Measurements from ENCODE around the gene PUS3. TPM values are rescaled to one million over a fixed set of nuclear protein-coding genes. Genes with fewer than 3 reads are reported as not detected.
A peak's percentile ranks its signal among the peaks of the same experiment; 100 is the strongest.

PUS3 gene
- total and polyA plus RNA-seq, 9 donors, result 9.6 to 12.7 (median 11.0) TPM

DNA sequence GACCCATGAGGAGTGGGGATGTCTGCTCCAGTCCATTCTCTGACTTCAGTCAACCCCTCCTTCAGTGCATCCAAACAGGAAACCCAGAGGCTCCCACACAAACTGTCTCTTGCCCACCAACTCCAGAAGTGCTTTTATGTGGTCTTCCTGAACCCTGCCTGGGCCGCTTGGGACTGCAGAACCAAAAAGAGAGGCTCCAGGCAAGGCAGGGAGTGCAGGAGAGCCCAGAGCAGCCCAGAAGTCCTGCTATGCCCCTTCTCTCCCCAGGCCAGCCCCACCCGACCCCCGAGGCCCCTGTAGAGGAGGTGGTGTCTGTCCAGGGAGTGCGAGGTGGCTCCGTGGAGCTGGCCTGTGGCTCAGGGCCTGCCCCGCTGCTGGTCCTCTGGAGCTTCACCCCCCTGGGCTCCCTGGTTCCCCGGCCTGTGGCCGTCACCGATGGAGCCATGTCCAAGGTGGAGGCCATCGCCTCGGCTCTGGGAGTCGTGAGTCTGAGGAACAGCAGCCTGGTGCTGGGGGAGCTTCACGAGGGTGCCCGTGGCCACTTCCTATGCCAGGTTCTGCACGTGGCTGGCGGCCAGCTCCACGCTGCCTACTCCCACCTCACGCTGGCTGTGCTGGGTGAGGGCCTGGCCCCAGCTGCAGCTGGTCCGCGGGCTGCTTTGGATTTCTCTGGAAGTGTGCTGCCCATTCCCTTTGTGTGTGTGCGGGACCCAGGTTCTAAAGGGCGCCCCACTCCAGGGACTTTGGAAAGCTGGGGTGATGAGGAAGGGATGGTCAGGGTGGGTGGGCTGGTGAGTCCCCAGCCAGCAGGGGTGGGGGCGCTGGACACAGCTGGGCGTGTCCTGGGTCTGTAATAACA lies 44.6 kb upstream of the PUS3 start:
- Histone ChIP-seq H3K9me3 (replicated peaks; ENCODE audit: control insufficient read depth, low read depth, low read length) (no peaks in the 10 kb centered on the region), H3K27me3 (ENCODE audit: control insufficient read depth, insufficient read depth, low read length) (peaks cover 6% of the 10 kb centered on the region), H3K36me3 (ENCODE audit: control insufficient read depth, insufficient read depth, low read length) (no peaks in the 10 kb centered on the region), H3K27ac (ENCODE audit: low read length) (no peak overlapping the region), H3K4me1 (ENCODE audit: control insufficient read depth, insufficient read depth, low read length) (peaks cover 26% of the 10 kb centered on the region), H3K4me3 (ENCODE audit: low read length) (no peak overlapping the region)
- DNase-seq, result no peak
- 84% methylated on average over 16 of the region's 24 CpGs for WGBS (ENCODE audit: insufficient coverage)

DNA sequence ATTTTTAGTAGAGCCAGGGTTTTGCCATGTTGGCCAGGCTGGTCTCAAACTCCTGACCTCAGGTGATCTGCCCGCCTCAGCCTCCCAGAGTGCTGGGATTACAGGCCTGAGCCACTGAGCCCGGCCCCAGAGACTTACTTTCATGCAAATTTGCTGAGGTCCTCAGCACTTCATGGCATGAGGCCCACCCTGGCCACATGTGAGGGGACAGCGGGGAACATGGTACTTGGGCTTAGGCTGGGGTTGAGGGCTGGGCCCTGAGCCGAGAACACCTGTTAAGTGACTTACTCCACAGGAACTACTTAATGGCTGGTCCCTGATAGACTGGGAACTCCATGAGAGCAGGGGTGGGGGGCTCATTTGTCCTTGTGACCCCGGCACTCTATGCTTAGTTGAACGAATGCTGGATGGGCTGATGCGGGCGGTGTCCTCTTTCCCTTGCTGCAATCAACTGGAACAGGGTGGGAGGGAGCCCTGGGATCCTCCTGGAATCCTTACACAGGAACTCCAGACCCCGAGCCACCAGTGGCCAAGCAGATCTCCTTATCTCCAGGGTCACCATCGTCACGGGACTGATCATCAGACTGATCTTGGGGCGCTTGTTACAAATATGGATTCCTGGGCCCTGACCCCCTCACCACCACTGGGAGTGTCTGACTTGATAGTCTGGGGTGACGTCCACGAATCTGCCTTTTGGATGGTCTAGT lies 43.9 kb upstream of the PUS3 start:
- no peak for DNase-seq
- WGBS (ENCODE audit: insufficient coverage), result 83% methylated on average over 8 of the region's 14 CpGs
- Histone ChIP-seq H3K27ac (ENCODE audit: low read length) (no peak overlapping the region), H3K36me3 (ENCODE audit: control insufficient read depth, insufficient read depth, low read length) (no peaks in the 10 kb centered on the region), H3K9me3 (replicated peaks; ENCODE audit: control insufficient read depth, low read depth, low read length) (no peaks in the 10 kb centered on the region), H3K4me3 (ENCODE audit: low read length) (no peak overlapping the region), H3K27me3 (ENCODE audit: control insufficient read depth, insufficient read depth, low read length) (peaks cover 6% of the 10 kb centered on the region), H3K4me1 (ENCODE audit: control insufficient read depth, insufficient read depth, low read length) (peaks cover 30% of the 10 kb centered on the region)

DNA sequence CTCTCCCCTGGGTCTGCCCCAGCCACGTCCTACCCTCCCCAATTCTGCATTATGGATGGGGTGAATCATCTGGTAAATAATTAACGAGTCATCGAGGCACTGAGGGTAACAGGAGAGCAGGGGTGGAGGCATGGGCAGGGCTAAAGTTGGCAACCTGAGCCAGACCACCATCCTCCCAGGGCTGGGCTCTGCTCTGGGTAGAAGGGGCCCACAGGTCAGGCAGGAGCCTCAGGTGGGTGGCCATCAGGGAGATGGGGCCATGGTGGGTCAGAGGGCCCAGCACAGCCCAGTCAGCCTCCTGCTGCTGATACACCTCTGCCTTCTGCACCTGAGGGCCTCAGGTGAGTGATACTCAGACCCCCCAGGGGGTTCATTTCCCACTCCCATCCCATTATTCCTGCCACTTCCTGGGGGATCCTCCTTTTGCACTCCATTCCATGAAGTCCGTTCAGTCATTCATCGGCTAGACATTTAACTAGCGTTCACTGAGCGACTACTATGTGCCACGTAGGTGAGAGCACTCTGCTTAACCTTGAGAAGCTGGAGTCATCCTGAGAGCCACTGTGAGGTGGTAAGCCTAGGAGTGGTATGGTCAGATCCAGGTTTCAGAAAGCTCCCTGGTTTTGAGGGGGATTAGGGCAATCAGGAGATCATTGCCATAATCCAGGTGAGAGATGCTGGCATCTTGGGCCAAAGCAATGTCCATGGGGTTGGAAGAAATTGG lies 43.0 kb upstream of the PUS3 start, which contains the start of gene VSIG10L2:
VSIG10L2 (plus strand) TSS at position 248 of the 724 bp plus-strand sequence; CDS start at position 260, 12 bp downstream.
- Histone ChIP-seq H3K27me3 (ENCODE audit: control insufficient read depth, insufficient read depth, low read length) (peaks cover 5% of the 10 kb centered on the region), H3K36me3 (ENCODE audit: control insufficient read depth, insufficient read depth, low read length) (no peaks in the 10 kb centered on the region), H3K4me1 (ENCODE audit: control insufficient read depth, insufficient read depth, low read length) (peaks cover 32% of the 10 kb centered on the region), H3K4me3 (ENCODE audit: low read length) (no peak within 1 kb of the TSS), H3K9me3 (replicated peaks; ENCODE audit: control insufficient read depth, low read depth, low read length) (no peaks in the 10 kb centered on the region), H3K27ac (ENCODE audit: low read length) (no peak within 1 kb of the TSS)
- DNase-seq, result no peak
- WGBS (ENCODE audit: insufficient coverage), result 100% methylated on average over 5 of the region's 8 CpGs

DNA sequence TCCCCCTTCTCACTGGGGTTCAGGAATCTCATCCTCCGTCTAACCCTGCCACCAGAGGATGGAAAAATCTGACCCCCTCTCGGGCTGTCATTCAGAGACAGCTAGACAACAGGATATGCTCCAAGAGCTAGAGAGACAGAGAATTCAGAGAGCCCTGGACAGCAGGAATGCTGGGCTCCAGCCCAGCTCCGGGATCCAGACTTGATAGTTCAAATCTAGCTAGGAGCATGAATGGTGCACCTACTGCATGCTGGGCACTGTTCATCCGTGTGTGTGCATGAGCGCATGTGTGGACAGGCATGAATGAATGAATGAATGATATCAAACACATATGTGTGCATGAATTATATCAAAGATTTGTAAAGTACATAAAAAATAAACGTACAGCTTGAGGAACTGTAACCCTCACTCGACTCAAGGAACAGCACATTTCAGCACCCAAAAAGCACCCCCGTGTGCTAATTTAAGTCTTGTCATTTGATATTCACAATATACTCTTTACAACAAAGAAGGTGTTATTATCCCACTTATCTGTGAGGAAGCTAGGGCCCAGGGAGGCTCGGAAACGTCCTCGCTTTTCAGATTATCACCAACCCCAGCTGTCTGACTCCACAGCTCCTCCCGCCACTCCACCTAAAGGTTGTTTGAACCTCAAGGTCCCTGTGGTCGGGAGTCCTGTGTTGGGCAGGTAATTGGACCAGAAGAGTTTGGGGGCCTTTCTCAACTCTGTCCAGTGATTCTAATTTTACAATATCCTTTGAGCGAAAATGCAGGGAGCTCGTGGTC lies 42.2 kb upstream of the PUS3 start:
- Histone ChIP-seq H3K27me3 (ENCODE audit: control insufficient read depth, insufficient read depth, low read length) (peaks cover 5% of the 10 kb centered on the region), H3K4me1 (ENCODE audit: control insufficient read depth, insufficient read depth, low read length) (peaks cover 27% of the 10 kb centered on the region), H3K27ac (ENCODE audit: low read length) (no peak overlapping the region), H3K36me3 (ENCODE audit: control insufficient read depth, insufficient read depth, low read length) (no peaks in the 10 kb centered on the region), H3K4me3 (ENCODE audit: low read length) (no peak overlapping the region), H3K9me3 (replicated peaks; ENCODE audit: control insufficient read depth, low read depth, low read length) (no peaks in the 10 kb centered on the region)
- DNase-seq, result no peak
- 48% methylated on average over 3 of the region's 15 CpGs for WGBS (ENCODE audit: insufficient coverage)

DNA sequence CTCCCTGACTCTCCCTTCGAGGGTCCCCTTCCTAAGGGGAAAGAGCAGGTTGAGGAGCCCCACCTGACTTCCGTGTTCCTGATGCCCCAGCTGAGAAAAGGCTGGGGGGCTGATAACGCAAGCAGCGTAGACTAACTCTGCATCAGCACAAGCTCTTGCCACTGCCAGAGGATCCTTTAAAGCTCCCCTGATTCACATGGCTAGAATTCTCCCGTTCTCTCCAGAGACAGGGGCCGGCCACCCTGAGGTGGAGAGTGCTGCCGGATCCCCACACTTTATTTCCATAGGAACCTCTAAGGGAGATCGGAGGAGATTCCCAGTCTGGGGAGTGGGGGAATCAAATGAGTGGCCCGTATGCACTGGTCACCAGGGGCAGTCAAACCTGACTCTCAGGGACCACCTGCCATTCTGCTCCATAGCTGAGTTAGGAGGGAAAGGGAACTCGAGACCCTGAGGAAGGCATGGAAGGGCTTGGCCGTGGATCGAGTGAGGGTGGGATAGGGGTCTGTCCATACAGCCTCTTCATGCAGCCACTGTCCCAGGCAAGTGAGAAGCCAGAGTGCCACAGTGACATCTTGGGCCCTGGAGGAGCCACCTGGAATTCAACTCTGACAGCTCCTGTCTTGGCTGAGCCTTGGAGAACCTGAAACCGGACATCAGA lies 41.5 kb upstream of the PUS3 start:
- WGBS (ENCODE audit: insufficient coverage), result 75% methylated on average over 5 of the region's 13 CpGs
- no peak for DNase-seq
- Histone ChIP-seq H3K36me3 (ENCODE audit: control insufficient read depth, insufficient read depth, low read length) (no peaks in the 10 kb centered on the region), H3K9me3 (replicated peaks; ENCODE audit: control insufficient read depth, low read depth, low read length) (no peaks in the 10 kb centered on the region), H3K27ac (ENCODE audit: low read length) (no peak overlapping the region), H3K27me3 (ENCODE audit: control insufficient read depth, insufficient read depth, low read length) (peaks cover 5% of the 10 kb centered on the region), H3K4me1 (ENCODE audit: control insufficient read depth, insufficient read depth, low read length) (peaks cover 29% of the 10 kb centered on the region), H3K4me3 (ENCODE audit: low read length) (no peak overlapping the region)

DNA sequence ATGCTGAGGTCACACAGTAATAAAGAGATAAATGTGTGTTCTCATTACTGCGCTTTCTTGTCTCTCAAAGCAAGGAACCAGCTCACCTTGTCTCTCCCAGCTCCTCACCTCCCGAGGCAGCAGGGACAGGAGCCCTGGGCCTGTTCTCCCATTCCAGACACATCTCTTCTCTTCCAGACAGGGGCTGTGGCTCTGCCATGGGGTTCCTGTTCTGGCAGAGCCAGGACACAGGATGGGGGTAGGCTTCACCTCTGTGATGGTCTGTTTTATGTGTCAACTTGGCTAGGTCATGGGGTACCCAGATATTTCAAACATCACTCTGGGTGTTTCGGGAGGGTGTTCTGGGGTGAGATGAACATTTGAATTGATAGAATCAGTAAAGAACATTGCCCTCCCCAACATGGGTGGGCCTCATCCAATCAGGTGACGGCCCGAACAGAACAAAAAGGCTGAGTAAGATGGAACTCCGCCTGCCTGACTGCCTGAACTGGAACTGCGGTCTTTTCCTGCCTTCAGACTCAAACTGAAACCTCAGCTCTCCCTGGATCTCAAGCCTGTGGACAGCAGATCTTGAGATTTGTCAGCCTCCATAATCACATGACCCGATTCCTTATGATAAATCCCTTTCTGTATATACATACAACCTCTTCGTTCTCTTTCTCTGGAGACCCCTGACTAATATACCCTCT lies 40.8 kb upstream of the PUS3 start:
- no peak overlapping the region for H3K4me3 ChIP-seq (ENCODE audit: low read length)
- H3K27ac ChIP-seq (ENCODE audit: low read length), result no peak overlapping the region
- no peak for DNase-seq
- H3K4me1 ChIP-seq (ENCODE audit: control insufficient read depth, insufficient read depth, low read length), result peaks cover 36% of the 10 kb centered on the region
- peaks cover 5% of the 10 kb centered on the region for H3K27me3 ChIP-seq (ENCODE audit: control insufficient read depth, insufficient read depth, low read length)
- no peaks in the 10 kb centered on the region for H3K36me3 ChIP-seq (ENCODE audit: control insufficient read depth, insufficient read depth, low read length)
- 80% methylated on average over 5 of the region's 9 CpGs for WGBS (ENCODE audit: insufficient coverage)
- H3K9me3 ChIP-seq (replicated peaks; ENCODE audit: control insufficient read depth, low read depth, low read length), result no peaks in the 10 kb centered on the region

DNA sequence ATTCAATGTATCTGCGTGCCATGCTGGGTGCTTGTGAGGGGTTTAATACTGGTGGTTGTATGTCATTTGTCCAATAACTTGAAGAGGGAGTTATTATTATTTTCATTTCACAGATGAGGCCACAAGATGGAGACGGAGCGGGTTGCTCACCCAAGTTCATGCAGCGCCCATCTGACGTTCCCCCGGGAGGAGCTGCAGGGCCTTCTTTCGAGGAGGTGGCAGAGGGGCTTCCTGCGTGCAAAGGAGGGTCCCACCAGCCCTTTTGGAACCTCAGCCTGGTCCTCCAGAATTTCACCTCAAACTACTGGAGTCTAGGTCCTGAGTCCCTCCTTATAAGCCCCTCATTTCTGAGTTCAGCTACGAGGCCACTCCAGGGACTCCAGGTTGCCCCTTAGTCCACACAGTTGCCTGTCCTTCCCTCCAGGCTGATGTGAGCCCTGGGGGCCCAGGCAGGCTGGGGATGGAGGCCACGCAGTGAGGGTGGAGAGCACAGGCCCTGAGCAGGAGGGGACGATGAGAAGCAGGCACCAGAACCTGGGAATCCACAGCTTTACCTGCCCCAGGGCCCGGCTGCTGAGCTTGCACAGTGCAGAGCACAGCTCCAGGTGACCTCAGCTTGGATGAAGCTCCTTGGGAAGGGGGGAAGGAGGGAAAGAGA lies 39.9 kb upstream of the PUS3 start:
- H3K4me3 ChIP-seq (ENCODE audit: low read length), result no peak overlapping the region
- H3K36me3 ChIP-seq (ENCODE audit: control insufficient read depth, insufficient read depth, low read length), result no peaks in the 10 kb centered on the region
- no peaks in the 10 kb centered on the region for H3K9me3 ChIP-seq (replicated peaks; ENCODE audit: control insufficient read depth, low read depth, low read length)
- H3K27ac ChIP-seq (ENCODE audit: low read length), result no peak overlapping the region
- WGBS (ENCODE audit: insufficient coverage), result 78% methylated on average over 9 of the region's 12 CpGs
- no peak for DNase-seq
- H3K27me3 ChIP-seq (ENCODE audit: control insufficient read depth, insufficient read depth, low read length), result peaks cover 5% of the 10 kb centered on the region
- peaks cover 42% of the 10 kb centered on the region for H3K4me1 ChIP-seq (ENCODE audit: control insufficient read depth, insufficient read depth, low read length)

DNA sequence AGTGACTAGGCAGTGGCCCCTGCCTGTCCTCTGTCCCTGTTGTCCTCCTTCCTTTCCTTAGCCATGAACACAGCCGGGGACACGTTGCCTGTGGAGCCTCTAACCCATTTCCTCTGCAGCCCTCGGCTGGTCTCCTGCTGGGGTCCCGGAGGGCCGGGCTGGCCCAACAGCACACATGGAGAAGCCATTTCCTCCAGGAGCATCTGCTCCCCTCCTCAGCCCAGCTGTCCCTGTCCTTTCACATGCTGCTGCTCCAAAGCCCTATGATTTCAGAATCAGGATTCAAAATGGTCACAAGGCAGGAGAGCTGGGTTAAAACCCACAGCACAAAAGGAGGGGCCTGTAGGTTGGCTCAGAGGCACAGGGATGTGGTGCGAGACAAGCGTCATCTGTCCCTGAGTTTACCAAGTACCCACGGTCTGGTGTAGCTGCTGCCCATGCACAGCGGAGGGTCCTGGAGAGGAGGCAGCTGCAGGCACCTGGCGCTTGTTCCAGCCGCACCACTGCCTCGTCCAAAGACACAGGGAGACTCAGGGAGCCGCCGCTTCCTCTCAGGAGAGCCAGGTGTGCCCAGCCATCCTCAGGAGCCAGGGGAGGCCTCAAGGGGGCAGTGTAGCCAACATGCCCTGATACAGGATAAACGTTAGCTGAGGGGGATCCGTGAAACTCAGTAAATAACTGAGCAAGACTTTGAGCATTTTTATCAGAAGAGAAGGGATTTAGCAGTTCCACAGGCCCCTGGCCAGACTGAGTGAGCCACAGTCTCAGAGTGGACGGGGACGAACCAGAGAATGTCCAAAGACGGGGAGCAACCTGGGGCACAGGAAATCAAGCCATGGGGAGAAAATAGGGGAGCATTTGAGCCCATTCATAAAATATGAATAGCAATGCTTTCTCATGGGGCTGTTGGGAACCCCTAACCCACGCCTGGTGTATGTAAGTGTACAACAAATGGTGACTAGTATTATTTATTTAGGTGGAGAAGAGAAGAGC lies 38.9 kb upstream of the PUS3 start:
- DNase-seq, result peak; percentile 90
- 18% methylated on average over 19 of the region's 20 CpGs for WGBS (ENCODE audit: insufficient coverage)
- H3K9me3 ChIP-seq (replicated peaks; ENCODE audit: control insufficient read depth, low read depth, low read length), result no peaks in the 10 kb centered on the region
- H3K4me3 ChIP-seq (ENCODE audit: low read length), result no peak overlapping the region
- peak overlapping the region; percentile 79 for H3K27ac ChIP-seq (ENCODE audit: low read length)
- no peaks in the 10 kb centered on the region for H3K36me3 ChIP-seq (ENCODE audit: control insufficient read depth, insufficient read depth, low read length)
- peaks cover 5% of the 10 kb centered on the region for H3K27me3 ChIP-seq (ENCODE audit: control insufficient read depth, insufficient read depth, low read length)
- peaks cover 42% of the 10 kb centered on the region for H3K4me1 ChIP-seq (ENCODE audit: control insufficient read depth, insufficient read depth, low read length)

All from muscle of leg (tissue), 11 donors.